ENCODE measurements around the gene FXYD6. TPM values are rescaled to one million over a fixed set of nuclear protein-coding genes. Genes with fewer than 3 reads are reported as not detected.
A peak's percentile ranks its signal among the peaks of the same experiment; 100 is the strongest.

The FXYD6 gene
- total RNA-seq, 2 donors from 2014 or later: 17.5 to 17.8 TPM

DNA sequence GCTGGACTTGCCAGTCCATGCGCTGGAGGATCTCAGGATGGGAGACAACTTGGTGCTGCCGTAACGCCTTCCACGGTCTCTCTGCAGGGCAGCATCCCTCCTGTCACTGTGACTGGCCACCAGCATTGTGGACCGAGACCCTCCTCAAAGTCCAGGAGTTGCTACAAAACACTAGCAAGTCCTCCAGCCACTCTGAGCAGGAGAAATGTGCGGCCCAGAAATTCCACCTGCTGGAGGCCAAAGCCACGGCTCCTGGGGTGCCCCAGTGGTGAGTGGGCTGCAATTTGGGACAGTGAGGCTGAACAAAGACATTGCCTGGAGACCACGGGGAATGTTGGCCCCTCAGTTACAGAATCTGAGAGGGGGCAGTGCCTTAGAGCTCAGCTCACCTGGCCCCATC lies 72.6 kb downstream of the FXYD6 start:
- Histone ChIP-seq H3K4me3 (no peak overlapping the region), H3K27me3 (replicated peaks; ENCODE audit: insufficient read depth) (no peaks in the 10 kb centered on the region), H3K36me3 (no peaks in the 10 kb centered on the region), H3K4me1 (ENCODE audit: control insufficient read depth in 1 of 2, low read depth in 2 of 2) (no peaks in the 10 kb centered on the region), H3K27ac (no peak overlapping the region), H3K9me3 (no peaks in the 10 kb centered on the region)
- DNase-seq (ENCODE audit: low spot score) (no peak), ATAC-seq (ENCODE audit: insufficient number of reproducible peaks, low FRiP score, low read depth) (no peak)
- TF ChIP-seq, protein P1, sequence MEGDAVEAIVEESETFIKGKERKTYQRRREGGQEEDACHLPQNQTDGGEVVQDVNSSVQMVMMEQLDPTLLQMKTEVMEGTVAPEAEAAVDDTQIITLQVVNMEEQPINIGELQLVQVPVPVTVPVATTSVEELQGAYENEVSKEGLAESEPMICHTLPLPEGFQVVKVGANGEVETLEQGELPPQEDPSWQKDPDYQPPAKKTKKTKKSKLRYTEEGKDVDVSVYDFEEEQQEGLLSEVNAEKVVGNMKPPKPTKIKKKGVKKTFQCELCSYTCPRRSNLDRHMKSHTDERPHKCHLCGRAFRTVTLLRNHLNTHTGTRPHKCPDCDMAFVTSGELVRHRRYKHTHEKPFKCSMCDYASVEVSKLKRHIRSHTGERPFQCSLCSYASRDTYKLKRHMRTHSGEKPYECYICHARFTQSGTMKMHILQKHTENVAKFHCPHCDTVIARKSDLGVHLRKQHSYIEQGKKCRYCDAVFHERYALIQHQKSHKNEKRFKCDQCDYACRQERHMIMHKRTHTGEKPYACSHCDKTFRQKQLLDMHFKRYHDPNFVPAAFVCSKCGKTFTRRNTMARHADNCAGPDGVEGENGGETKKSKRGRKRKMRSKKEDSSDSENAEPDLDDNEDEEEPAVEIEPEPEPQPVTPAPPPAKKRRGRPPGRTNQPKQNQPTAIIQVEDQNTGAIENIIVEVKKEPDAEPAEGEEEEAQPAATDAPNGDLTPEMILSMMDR (IDR thresholded peaks at IDR 0.05): no peak

DNA sequence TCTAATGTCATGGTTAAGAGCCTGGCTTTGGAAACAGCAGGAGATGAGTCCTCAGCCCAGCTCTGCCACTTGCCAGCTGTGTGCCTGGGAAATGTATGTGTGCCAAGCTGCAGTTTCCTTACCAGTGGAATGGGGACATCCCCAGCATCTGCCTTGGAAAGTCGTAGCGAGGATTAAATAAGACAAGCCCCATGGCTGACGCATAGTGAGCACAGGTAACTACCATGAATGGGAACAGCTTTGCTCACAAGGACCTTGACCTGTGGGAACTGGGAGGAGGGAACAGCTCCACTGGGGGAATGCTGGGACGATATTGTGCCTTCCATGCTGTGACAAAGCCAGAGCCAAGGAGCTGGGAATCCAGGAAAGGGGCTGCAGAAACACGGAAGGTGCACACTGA lies 76.8 kb downstream of the FXYD6 start:
- H3K27ac ChIP-seq: no peak overlapping the region

DNA sequence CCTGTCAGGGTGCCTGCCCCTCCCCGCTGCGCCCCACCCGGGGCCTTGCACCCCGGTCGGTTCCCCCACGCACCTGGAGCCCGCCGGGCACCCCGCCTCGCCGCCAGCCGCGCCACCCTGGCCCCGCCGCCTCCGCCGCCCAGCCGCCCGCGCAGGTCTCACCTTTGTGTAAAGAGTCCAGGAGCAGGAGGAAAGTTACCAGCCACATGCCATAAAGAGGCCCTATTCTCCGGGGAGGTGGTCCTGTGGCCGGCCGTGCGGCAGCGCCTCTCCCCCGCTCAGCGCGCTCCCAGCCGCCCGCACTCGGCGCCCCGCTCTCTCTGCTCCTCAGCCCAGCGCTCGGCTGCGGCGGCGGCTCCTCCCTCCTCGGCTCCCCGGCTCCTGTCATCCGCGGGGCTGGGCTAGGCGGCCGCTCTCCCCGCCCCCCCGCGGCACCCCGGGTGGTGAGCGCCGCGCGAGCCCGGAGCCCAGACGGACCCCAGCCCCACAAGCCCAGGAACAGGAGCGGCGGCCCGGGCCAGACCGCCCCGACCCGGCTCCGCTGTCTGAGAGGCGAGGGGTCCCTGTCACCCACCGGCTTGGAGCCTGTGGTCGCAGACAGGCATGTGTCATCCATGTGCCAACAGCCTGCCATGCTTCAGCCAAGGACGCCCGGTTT lies 79.5 kb downstream of the FXYD6 start, which contains the start of gene DSCAML1:
DSCAML1 (minus strand) TSS at position 345 of the 658 bp plus-strand sequence; CDS start at position 208, 137 bp downstream.
- no peaks in the 10 kb centered on the region for H3K36me3 ChIP-seq
- no peak within 1 kb of the TSS for H3K27ac ChIP-seq
- no peaks in the 10 kb centered on the region for H3K27me3 ChIP-seq (replicated peaks; ENCODE audit: insufficient read depth)
- ATAC-seq (ENCODE audit: insufficient number of reproducible peaks, low FRiP score, low read depth): no peak
- H3K4me3 ChIP-seq: peak within 1 kb of the TSS; percentile 39
- H3K4me1 ChIP-seq (ENCODE audit: control insufficient read depth in 1 of 2, low read depth in 2 of 2): peaks cover 8 to 14% of the 10 kb centered on the region in 2 donors
- no peak for DNase-seq (ENCODE audit: low spot score)
- TF ChIP-seq, protein P1 (IDR thresholded peaks at IDR 0.05): no peak
- H3K9me3 ChIP-seq: no peaks in the 10 kb centered on the region

More for the DNA sequence above, 76.8 kb downstream of the FXYD6 start:
- Histone ChIP-seq H3K27me3 (replicated peaks; ENCODE audit: insufficient read depth) (no peaks in the 10 kb centered on the region), H3K36me3 (no peaks in the 10 kb centered on the region), H3K9me3 (no peaks in the 10 kb centered on the region), H3K4me1 (ENCODE audit: control insufficient read depth in 1 of 2, low read depth in 2 of 2) (peaks cover 8 to 14% of the 10 kb centered on the region in 2 donors), H3K4me3 (no peak overlapping the region)
- ATAC-seq (ENCODE audit: insufficient number of reproducible peaks, low FRiP score, low read depth) (no peak), DNase-seq (ENCODE audit: low spot score) (no peak)
- TF ChIP-seq, protein P1 (IDR thresholded peaks at IDR 0.05): no peak

DNA sequence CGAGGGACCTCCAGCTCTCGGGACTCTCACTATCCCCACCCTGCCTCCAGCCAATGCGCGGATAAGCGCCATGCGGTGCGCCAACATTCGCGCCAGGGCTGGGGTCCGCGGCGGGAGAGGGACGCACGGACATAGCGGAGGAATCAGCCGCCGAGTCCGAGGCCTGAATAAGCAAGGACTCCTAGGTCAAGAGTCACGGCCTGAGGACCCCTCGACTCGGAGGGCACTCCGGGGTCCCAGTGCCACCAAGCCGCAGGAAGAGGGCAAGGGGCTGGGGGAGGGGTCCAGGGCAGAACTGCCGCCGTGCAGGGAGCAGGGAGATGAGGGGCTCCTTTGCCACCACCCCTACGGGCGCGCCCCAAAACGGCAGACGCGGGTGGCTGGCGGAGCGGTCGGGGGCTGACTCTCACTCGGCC lies 80.0 kb downstream of the FXYD6 start:
- Histone ChIP-seq H3K9me3 (no peaks in the 10 kb centered on the region), H3K36me3 (no peaks in the 10 kb centered on the region), H3K27ac (no peak overlapping the region), H3K4me3 (peak overlapping the region; percentile 39), H3K4me1 (ENCODE audit: control insufficient read depth in 1 of 2, low read depth in 2 of 2) (peaks cover 8 to 14% of the 10 kb centered on the region in 2 donors), H3K27me3 (replicated peaks; ENCODE audit: insufficient read depth) (no peaks in the 10 kb centered on the region)
- no peak for ATAC-seq (ENCODE audit: insufficient number of reproducible peaks, low FRiP score, low read depth)
- no peak for DNase-seq (ENCODE audit: low spot score)
- TF ChIP-seq, protein P1 (IDR thresholded peaks at IDR 0.05): no peak

DNA sequence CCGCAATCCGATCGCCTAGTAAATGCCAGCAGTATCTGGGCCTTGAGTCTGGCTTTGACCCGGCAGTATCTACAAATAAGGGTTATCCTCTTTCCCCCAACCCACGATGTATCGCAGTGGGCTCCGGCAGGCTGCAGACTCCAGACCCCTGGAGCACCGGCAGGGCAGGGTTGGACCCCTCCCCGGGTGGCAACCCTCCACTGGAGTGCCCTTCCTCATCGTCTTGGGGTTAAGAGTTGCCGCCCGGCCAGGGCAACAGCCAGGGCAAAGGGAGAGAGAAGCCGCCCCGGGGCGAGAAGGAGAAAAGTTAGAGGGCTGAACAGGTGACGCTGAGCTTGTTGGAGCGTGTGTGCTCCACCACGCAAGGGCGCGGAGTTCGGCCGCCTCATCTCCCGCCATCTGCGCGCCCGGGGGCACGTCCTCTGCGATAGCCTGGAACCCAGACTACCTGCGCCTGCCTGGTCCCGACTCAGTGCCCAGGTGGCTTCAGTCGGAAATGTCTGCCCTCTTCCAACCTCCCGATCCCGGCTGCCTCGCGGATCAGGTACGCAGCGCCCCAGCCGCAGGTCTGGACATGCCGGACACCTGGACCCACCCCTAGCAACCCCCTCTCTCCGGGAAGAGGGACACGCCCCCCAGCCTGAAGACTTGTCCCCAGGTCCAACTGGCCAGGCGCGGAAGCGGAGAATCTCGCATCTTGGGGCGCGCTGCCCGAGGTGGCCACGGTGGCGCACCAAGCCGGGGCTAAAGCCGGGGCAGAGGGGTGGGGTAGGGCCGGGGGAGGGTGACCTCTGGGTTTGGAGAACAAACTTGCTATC lies 80.6 kb downstream of the FXYD6 start:
- DNase-seq (ENCODE audit: low spot score): no peak
- ATAC-seq (ENCODE audit: insufficient number of reproducible peaks, low FRiP score, low read depth): no peak
- H3K36me3 ChIP-seq: no peaks in the 10 kb centered on the region
- H3K27ac ChIP-seq: no peak overlapping the region
- H3K4me1 ChIP-seq (ENCODE audit: control insufficient read depth in 1 of 2, low read depth in 2 of 2): peaks cover 8 to 14% of the 10 kb centered on the region in 2 donors
- no peaks in the 10 kb centered on the region for H3K27me3 ChIP-seq (replicated peaks; ENCODE audit: insufficient read depth)
- no peaks in the 10 kb centered on the region for H3K9me3 ChIP-seq
- TF ChIP-seq, protein P1 (IDR thresholded peaks at IDR 0.05): no peak
- peak overlapping the region; percentile 39 for H3K4me3 ChIP-seq

All from thoracic aorta (tissue), 2 donors.